Right lobe of liver (tissue), 6 donors: ENCODE results near the gene OPCML. TPM values are rescaled to one million over a fixed set of nuclear protein-coding genes. Genes with fewer than 3 reads are reported as not detected.

Source experiments
- ATAC-seq, 4 donors: fragments of 200-7000 bp; cut with Tn5 transposase; one replicate each; pipeline ENCODE4 v1.9.1; 2020; ENCODE audit warnings: mild to moderate bottlenecking in 4 of 4, moderate library complexity in 4 of 4
- DNase-seq, 3 donors: peaks; one replicate each; pipeline ENCODE4 v3.0.0-alpha.2; 2020
- H3K27ac ChIP-seq, 3 donors: fragments of 200-600 bp; one replicate each; pipeline ENCODE4 v1.8.0; 2022
- H3K27me3 ChIP-seq, 2 donors: fragments of 200-600 bp; one replicate each; pipeline ENCODE4 v1.8.0; 2022
- H3K36me3 ChIP-seq, 4 donors: fragments of 200-600 bp; sonication (generic) in 1 of 4; one replicate each; pipeline versions ENCODE4 v1.5.1 to v1.8.0; 2017 to 2022; ENCODE audit warnings: control low read depth in 1 of 4
- H3K4me1 ChIP-seq, 4 donors: fragments of 200-600 bp; sonication (generic) in 1 of 4; one replicate each; pipeline versions ENCODE4 v1.5.1 to v1.8.0; 2017 to 2022; ENCODE audit warnings: control low read depth in 1 of 4
- H3K4me3 ChIP-seq, 3 donors: fragments of 200-600 bp; one replicate each; pipeline ENCODE4 v1.8.0; 2022
- H3K9me3 ChIP-seq, 4 donors: fragments of 200-600 bp; sonication (generic) in 1 of 4; one replicate each; pipeline versions ENCODE4 v1.5.1 to v1.8.0; 2017 to 2022; ENCODE audit warnings: control low read depth in 1 of 4
- POLR2A ChIP-seq: fragments of 450-650 bp; IDR thresholded peaks from one replicate; pipeline ENCODE4 v1.6.1; 2017; ENCODE audit warnings: antibody characterized with exemption, mild to moderate bottlenecking
- WGBS: methylation state at CpG from one replicate; pipeline ENCODE4 v1.1.6; 2018; ENCODE audit warnings: low coverage, low lambda C conversion rate; ENCODE audit not compliant: insufficient coverage; ENCODE audit errors: missing lambda C conversion rate; 5-methylcytosine and 5-hydroxymethylcytosine counted together
- intact Hi-C, 2 donors: fragments of 100-400 bp; cut with DNase I; formaldehyde crosslinking; loops; one replicate each; pipeline versions ENCODE4 v1.11.2 to v1.14.1; 2022
- total RNA-seq, 6 experiments: library from RNA; depleted of rRNA in 2 of 6; stranded (reverse); fragments of >200 nt in 2 of 6; fragmentation: NEBNext Ultra II Directional in 3 of 6; extraction: Animal tissue kit (Norgen Biotek cat#: 25700) in 3 of 6; gene quantifications; one replicate each; pipeline versions ENCODE4 v1.1.0 to v1.2.4, GENCODE V29; 2016 to 2023
- TF ChIP-seq, protein P1 (sequence below), 4 donors: fragments of 200-600 bp in 3 of 4; fragments of 450-650 bp in 1 of 4; IDR thresholded peaks; one replicate each; pipeline versions ENCODE4 v1.5.1 to v1.8.0; 2016 to 2022; ENCODE audit warnings: antibody characterized with exemption in 4 of 4, mild to moderate bottlenecking in 2 of 4
- donor health status: DM: no; HTN: yes; CAD: no.
- donor health status: DM: no; HTN: no; CAD: no.
- donor health status: DM: no; HTN: no; CAD: no.
- donor health status: DM: no; HTN: yes; CAD: no.
- donor health status: DM: no; HTN: yes; CAD: no.

Gene OPCML
- total RNA-seq, 6 experiments from 2014 or later, result 0.11 TPM; not detected in 5

DNA sequence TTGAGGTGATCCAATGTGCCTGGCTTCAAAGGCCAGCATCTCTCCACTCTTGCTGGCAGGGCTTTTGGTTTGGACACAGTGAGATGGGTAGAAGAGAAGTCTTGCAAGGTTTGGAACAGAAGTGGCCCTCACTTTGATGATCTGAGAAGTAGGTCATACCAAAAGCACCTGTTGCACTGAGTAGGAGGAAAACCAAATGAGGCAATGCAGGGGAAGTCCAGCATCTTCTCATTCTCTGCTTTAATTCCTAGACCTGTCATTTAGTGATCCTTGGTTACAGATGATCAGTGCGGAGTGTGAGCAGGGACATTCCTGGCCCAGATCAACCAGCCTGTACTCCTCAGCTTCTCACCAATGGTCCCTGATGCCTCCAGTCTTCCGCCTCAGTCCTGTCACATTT, 990.5 kb downstream of the OPCML start:
- WGBS, result no CpG with 5 or more reads among the region's 2 CpGs
- no peak overlapping the region for H3K27ac ChIP-seq
- intact Hi-C loops, result no loop called here
- H3K4me3 ChIP-seq, result no peak overlapping the region
- H3K4me1 ChIP-seq, result no peaks in the 10 kb centered on the region
- peaks cover 0 to 2% (median 0%) of the 10 kb centered on the region in 4 donors for H3K9me3 ChIP-seq
- no peaks in the 10 kb centered on the region for H3K27me3 ChIP-seq
- no peaks in the 10 kb centered on the region for H3K36me3 ChIP-seq
- TF ChIP-seq, protein P1, sequence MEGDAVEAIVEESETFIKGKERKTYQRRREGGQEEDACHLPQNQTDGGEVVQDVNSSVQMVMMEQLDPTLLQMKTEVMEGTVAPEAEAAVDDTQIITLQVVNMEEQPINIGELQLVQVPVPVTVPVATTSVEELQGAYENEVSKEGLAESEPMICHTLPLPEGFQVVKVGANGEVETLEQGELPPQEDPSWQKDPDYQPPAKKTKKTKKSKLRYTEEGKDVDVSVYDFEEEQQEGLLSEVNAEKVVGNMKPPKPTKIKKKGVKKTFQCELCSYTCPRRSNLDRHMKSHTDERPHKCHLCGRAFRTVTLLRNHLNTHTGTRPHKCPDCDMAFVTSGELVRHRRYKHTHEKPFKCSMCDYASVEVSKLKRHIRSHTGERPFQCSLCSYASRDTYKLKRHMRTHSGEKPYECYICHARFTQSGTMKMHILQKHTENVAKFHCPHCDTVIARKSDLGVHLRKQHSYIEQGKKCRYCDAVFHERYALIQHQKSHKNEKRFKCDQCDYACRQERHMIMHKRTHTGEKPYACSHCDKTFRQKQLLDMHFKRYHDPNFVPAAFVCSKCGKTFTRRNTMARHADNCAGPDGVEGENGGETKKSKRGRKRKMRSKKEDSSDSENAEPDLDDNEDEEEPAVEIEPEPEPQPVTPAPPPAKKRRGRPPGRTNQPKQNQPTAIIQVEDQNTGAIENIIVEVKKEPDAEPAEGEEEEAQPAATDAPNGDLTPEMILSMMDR (IDR thresholded peaks at IDR 0.05), result no peak
- no peak for TF ChIP-seq POLR2A
- ATAC-seq (no peak), DNase-seq (no peak)

DNA sequence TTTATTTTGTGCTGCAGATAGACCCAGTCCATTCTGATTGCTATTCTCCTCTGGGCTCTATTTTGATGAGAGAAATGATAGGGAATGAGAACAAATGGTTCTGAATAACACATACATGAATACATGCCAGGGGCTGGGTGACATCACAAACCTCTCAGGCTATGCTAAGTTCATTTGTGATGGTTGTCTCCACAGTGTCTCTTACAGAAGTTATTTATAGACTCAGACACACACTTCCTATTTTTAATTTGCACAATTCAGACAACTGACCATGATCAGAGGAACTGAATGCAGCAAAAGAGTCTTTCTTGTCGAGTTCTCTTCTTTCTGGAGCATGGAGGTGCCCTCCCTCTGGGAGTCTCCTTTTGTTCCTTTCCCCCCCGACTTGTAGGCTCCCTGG, 991.7 kb downstream of the OPCML start:
- Histone ChIP-seq H3K4me1 (no peaks in the 10 kb centered on the region), H3K4me3 (no peak overlapping the region), H3K27ac (no peak overlapping the region), H3K36me3 (no peaks in the 10 kb centered on the region), H3K27me3 (no peaks in the 10 kb centered on the region), H3K9me3 (peaks cover 0 to under 1% (median 0%) of the 10 kb centered on the region in 4 donors)
- TF ChIP-seq, protein P1 (IDR thresholded peaks at IDR 0.05), result no peak
- no peak for TF ChIP-seq POLR2A
- DNase-seq, result no peak
- 10% methylated on average over 2 of the region's 2 CpGs for WGBS
- intact Hi-C loops, result no loop called here
- no peak for ATAC-seq

- Histone ChIP-seq H3K9me3 (no peaks in the 10 kb centered on the region), H3K27ac (no peak overlapping the region), H3K4me3 (no peak overlapping the region), H3K36me3 (no peaks in the 10 kb centered on the region), H3K27me3 (no peaks in the 10 kb centered on the region), H3K4me1 (no peaks in the 10 kb centered on the region)
- intact Hi-C loops, result no loop called here
- DNase-seq (no peak), ATAC-seq (no peak)
- WGBS, result 79% methylated on average over 7 of the region's 7 CpGs
- TF ChIP-seq POLR2A, result no peak
- TF ChIP-seq, protein P1 (IDR thresholded peaks at IDR 0.05), result no peak
Measured at GRCh38 chr11:132539590-132540368, 992.5 kb downstream of the OPCML start.

GRCh38 chr11:132538642-132539041, 993.7 kb downstream of the OPCML start:
- WGBS, result 60% methylated on average over 2 of the region's 3 CpGs
- ATAC-seq, result no peak
- no peaks in the 10 kb centered on the region for H3K4me1 ChIP-seq
- intact Hi-C loops, result no loop called here
- no peaks in the 10 kb centered on the region for H3K9me3 ChIP-seq
- no peak for DNase-seq
- TF ChIP-seq, protein P1 (IDR thresholded peaks at IDR 0.05), result no peak
- no peak overlapping the region for H3K4me3 ChIP-seq
- H3K36me3 ChIP-seq, result no peaks in the 10 kb centered on the region
- no peaks in the 10 kb centered on the region for H3K27me3 ChIP-seq
- no peak overlapping the region for H3K27ac ChIP-seq
